Epithelial cell of esophagus (primary cell): ENCODE data around the gene WNT4.
A peak's percentile ranks its signal among the peaks of the same experiment; 100 is the strongest.

Source experiments
- DNase-seq: peaks from one replicate; pipeline ENCODE4 v3.0.0; 2010; ENCODE audit warnings: low read depth
- H3K4me3 ChIP-seq: 2 replicates; pipeline ENCODE4 v1.5.1; 2011; ENCODE audit warnings: mild to moderate bottlenecking, low read length, control low read depth
- TF ChIP-seq, protein P1 (sequence below): IDR thresholded peaks from 2 replicates; pipeline ENCODE4 v1.5.1; 2011; ENCODE audit warnings: low read depth, mild to moderate bottlenecking, low read length, control low read depth, inconsistent platforms; ENCODE audit not compliant: insufficient read depth; ENCODE audit errors: missing control alignments

Gene WNT4

DNA sequence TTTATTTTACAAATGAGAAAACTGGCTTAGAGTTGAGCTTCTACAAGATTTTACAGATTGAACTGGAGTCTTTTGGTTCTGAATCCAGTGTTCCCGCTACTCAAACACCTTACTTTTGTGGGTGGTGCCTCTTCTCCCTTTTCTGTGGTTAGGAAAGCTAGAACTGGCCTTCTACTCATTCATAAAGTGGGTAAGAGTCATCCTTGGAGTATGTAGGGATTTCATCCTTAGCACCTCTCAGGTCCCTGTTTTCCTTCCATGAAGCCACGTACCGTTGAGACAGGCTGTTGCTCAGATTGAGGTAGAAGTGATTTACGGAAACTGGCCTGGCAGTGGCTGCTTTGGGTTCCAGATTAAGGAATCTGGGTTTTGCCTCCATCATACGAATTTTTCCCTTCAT is 35.8 kb downstream of the WNT4 start:
- H3K4me3 ChIP-seq, result no peak overlapping the region
- peak; percentile 25 for DNase-seq
- TF ChIP-seq, protein P1, sequence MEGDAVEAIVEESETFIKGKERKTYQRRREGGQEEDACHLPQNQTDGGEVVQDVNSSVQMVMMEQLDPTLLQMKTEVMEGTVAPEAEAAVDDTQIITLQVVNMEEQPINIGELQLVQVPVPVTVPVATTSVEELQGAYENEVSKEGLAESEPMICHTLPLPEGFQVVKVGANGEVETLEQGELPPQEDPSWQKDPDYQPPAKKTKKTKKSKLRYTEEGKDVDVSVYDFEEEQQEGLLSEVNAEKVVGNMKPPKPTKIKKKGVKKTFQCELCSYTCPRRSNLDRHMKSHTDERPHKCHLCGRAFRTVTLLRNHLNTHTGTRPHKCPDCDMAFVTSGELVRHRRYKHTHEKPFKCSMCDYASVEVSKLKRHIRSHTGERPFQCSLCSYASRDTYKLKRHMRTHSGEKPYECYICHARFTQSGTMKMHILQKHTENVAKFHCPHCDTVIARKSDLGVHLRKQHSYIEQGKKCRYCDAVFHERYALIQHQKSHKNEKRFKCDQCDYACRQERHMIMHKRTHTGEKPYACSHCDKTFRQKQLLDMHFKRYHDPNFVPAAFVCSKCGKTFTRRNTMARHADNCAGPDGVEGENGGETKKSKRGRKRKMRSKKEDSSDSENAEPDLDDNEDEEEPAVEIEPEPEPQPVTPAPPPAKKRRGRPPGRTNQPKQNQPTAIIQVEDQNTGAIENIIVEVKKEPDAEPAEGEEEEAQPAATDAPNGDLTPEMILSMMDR, result no peak

DNA sequence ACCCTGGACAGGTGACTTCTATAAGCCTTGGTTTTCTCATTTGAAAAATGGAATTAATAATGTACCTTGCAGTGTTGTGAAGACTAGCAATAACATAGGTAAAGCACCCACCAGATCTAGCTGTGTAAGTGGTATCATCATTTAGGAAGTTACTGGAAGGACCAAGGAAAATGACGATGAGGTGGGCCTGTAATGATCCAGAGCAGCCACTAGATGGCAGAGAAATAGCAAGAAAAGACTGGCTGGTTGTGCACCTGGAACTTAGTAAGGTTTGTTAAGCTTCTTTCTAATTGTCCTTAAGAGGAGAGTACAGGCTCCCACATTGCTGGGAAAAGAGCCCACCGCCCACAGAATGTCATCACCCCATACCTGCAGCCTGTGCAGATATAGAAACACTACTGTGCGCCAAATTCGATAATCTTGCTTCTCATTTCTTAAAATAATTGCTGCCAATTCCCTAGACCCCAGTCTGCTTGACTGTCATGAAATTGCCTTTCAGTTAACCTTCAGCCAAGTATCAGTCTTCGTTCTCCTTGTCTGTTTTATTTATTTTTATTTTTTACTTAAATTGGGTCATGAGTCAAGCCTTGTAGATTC is 37.2 kb downstream of the WNT4 start:
- no peak overlapping the region for H3K4me3 ChIP-seq
- TF ChIP-seq, protein P1, result peak; percentile 82

DNA sequence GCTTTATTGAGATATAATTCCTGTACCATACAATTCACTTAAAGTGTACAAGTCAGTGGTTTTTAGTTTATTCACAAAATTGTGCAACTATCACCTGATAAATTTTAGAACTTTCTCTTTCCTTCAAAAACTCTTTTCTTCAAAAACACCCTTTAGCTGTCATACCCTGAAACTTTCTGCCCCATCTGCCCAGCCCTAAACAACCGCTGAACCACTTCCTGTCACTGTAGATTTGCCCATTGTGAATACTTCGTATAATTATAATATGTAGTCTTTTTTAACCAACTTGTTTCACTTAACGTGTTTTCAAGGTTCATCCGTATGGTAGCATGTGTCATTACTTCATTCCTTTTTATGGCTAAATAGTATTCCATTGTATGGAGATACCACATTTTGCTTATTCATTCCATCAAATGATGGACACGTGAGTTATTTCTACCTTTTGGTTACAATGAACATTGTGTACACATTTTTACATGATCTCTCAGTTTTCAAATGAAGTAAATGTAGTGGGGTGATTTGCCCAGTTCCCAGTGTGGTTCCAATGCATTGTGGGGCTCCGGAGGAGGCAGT is 37.9 kb downstream of the WNT4 start:
- TF ChIP-seq, protein P1, result no peak
- DNase-seq, result no peak
- no peak overlapping the region for H3K4me3 ChIP-seq

More for the DNA sequence above, 37.2 kb downstream of the WNT4 start:
- DNase-seq, result peak; percentile 72

DNA sequence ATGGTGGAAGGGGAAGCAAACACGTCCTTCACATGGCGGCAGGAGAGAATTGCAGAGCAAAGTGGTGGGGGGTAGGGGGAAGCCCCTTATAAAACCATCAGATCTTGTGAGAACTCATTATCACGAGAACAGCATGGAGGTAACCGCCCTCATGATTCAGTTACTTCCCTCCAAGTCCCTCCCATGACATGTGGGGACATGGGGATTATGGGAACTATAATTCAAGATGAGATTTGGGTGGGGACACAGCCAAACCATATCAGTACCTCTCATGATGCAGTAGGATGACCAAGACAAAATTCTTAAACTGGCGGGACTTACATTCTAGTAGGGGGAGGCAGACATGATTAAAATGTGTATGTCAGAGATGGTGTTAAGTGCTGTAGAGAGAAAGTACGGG is 38.8 kb downstream of the WNT4 start:
- no peak overlapping the region for H3K4me3 ChIP-seq
- no peak for DNase-seq
- TF ChIP-seq, protein P1, result no peak

DNA sequence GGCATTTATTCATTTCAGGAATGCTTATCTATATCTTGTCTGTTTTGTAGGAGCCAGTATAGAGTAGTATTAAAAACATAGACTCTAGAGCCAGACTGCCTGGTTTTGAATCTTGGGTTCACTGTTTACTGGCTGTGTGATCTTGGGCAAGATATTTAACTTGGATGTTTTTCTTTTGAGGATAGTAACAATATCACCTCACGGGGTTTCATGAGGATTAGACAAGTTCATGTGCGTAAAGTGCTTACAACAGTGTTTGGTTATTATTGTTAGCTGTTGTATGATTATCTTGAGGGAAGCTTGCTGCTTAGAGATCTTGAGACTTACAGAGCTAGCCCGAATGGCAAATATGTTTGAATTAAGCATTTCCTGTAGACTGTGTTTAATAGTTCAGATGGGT is 40.2 kb downstream of the WNT4 start:
- TF ChIP-seq, protein P1, result no peak
- no peak for DNase-seq
- no peak overlapping the region for H3K4me3 ChIP-seq

DNA sequence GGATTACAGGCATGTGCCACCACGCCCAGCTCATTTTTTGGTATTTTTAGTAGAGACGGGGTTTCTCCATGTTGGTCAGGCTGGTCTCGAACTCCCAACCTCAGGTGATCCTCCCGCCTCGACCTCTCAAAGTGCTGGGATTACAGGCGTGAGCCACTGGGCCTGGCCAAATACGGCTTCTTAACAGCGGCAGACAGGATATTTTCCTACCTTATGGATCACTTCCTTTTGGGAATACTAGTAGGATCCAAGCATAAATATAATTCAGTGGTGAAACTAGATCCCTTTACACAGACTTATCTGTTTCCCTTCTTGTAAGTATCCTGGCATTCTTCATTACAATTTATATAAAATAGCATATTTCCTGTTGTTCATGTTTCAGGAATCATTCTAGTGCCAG is 40.9 kb downstream of the WNT4 start:
- TF ChIP-seq, protein P1, result no peak
- DNase-seq, result no peak
- no peak overlapping the region for H3K4me3 ChIP-seq

DNA sequence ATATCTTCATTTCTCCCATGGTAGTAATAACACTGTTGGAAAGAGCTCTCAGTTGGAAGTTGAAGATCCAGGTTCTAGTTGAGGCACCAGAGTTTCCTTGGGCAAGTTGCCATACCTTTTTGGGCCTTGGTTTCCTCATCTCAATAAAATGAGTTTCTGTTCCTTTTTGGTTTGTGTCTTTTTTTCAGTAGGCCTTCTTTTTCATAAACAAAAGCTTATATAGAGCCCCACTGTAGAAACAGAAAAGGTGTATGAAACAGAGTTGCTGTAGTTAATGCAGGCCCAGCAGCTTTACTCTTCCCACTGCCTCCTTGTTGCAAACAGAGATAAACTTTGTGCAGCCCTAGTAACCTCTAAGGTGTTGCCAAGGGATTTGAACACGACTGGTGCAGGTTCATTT is 41.7 kb downstream of the WNT4 start:
- no peak overlapping the region for H3K4me3 ChIP-seq
- no peak for DNase-seq
- TF ChIP-seq, protein P1, result no peak
